ENCODE results near the gene PEX5L.

PEX5L gene

GRCh38 chr3:180036671-180037455 lies at the start of gene PEX5L:
Gene PEX5L, minus strand, starts transcription at chr3:180036937. Its CDS starts 338 bp downstream, at chr3:180036599.
- no peak for TF ChIP-seq CTCF (IDR thresholded peaks at IDR 0.05; ENCODE audit: low read depth, low read length)
- no peak within 1 kb of the TSS for H3K4me3 ChIP-seq (ENCODE audit: low read depth, low read length)

GRCh38 chr3:180085122-180085710 lies 48.5 kb upstream of the PEX5L start:
- no peak for TF ChIP-seq CTCF (IDR thresholded peaks at IDR 0.05; ENCODE audit: low read depth, low read length)
- no peak overlapping the region for H3K4me3 ChIP-seq (ENCODE audit: low read depth, low read length)

- TF ChIP-seq CTCF (IDR thresholded peaks at IDR 0.05; ENCODE audit: low read depth, low read length) = no peak
- no peak overlapping the region for H3K4me3 ChIP-seq (ENCODE audit: low read depth, low read length)
Observed at GRCh38 chr3:180082699-180083098, 46.0 kb upstream of the PEX5L start.

- TF ChIP-seq CTCF (IDR thresholded peaks at IDR 0.05; ENCODE audit: low read depth, low read length) = no peak
- no peak overlapping the region for H3K4me3 ChIP-seq (ENCODE audit: low read depth, low read length)
Observed at GRCh38 chr3:180078592-180078991, 41.9 kb upstream of the PEX5L start.

GRCh38 chr3:180073561-180073960 lies 36.8 kb upstream of the PEX5L start:
- TF ChIP-seq CTCF (IDR thresholded peaks at IDR 0.05; ENCODE audit: low read depth, low read length) = no peak
- H3K4me3 ChIP-seq (ENCODE audit: low read depth, low read length) = no peak overlapping the region

- H3K4me3 ChIP-seq (ENCODE audit: low read depth, low read length) = no peak overlapping the region
Observed at GRCh38 chr3:180072786-180073185, 36.0 kb upstream of the PEX5L start.

More at GRCh38 chr3:180072786-180073185, 36.0 kb upstream of the PEX5L start:
- no peak for TF ChIP-seq CTCF (IDR thresholded peaks at IDR 0.05; ENCODE audit: low read depth, low read length)
